K562 (cell line): ENCODE results near the gene SMAD3. TPM values are rescaled to one million over a fixed set of nuclear protein-coding genes. Genes with fewer than 3 reads are reported as not detected.

Experiments used
- FOS ChIP-seq: IDR thresholded peaks from 3 replicates; pipeline ENCODE4 v1.6.1; 2011; ENCODE audit not compliant: insufficient read length; ENCODE audit errors: extremely low read depth
- HNRNPL ChIP-seq: fragments of 200-400 bp; formaldehyde crosslinking; IDR thresholded peaks from 2 replicates; pipeline ENCODE4 v1.6.1; 2017; ENCODE audit warnings: low read depth, mild to moderate bottlenecking, low read length
- PTRF ChIP-seq: fragments of 450-650 bp; IDR thresholded peaks from 2 replicates; pipeline ENCODE4 v1.6.1; 2016; ENCODE audit warnings: mild to moderate bottlenecking, missing genetic modification characterization, missing compliant biosample characterization
- PURB ChIP-seq: sonication (generic); formaldehyde crosslinking; IDR thresholded peaks from 2 replicates; pipeline ENCODE4 v1.9.0; 2021; ENCODE audit warnings: low read depth, mild to moderate bottlenecking, missing genetic modification reagents
- TAF9B ChIP-seq: fragments of 450-650 bp; IDR thresholded peaks from 2 replicates; pipeline ENCODE4 v1.6.1; 2018; ENCODE audit warnings: mild to moderate bottlenecking; ENCODE audit not compliant: partially characterized antibody
- TBL1XR1 ChIP-seq, 2 experiments: IDR thresholded peaks; 2 replicates each; pipeline ENCODE4 v1.6.1; 2012; ENCODE audit warnings: improper control_type of control experiment in 2 of 2, low read length in 2 of 2, mild to moderate bottlenecking in 1 of 2
- ZZZ3 ChIP-seq: fragments of 450-650 bp; IDR thresholded peaks from 2 replicates; pipeline ENCODE4 v1.6.1; 2016; ENCODE audit warnings: antibody characterized with exemption, mild to moderate bottlenecking, moderate library complexity
- polyA plus RNA-seq, 8 experiments: library from polyadenylated mRNA; depleted of rRNA in 4 of 8; stranded (reverse) in 5 of 8; unstranded in 3 of 8; fragments of >200 nt; fragmentation: Nextera tagmentation in 2 of 8; fragmentation: Illumina TruSeq in 1 of 8; extraction: Ambion mirVana in 2 of 8; extraction: Trizol in 1 of 8; gene quantifications; 2 replicates each; pipeline versions ENCODE4 v1.2.1 to v1.2.3, GENCODE V29; 2011 to 2014; ENCODE audit warnings: inconsistent platforms in 1 of 8, missing spikeins in 1 of 8
- total RNA-seq, 7 experiments: library from RNA; depleted of rRNA in 6 of 7; stranded (reverse); fragments of >200 nt in 6 of 7; fragmentation: Illumina TruSeq in 2 of 7; extraction: Trizol in 2 of 7; gene quantifications; 2 replicates each; pipeline versions ENCODE4 v1.2.1 to v1.2.3, GENCODE V29; 2011 to 2021; ENCODE audit warnings: low replicate concordance in 1 of 7
- TF ChIP-seq, protein P1 (sequence below), 2 experiments: fragments of 450-650 bp in 1 of 2; sonication (generic) in 1 of 2; formaldehyde crosslinking in 1 of 2; IDR thresholded peaks; 2 replicates each; pipeline versions ENCODE4 v1.7.1 to v1.9.0; 2016 to 2022; ENCODE audit warnings: inconsistent platforms in 1 of 2, mild to moderate bottlenecking in 1 of 2, missing genetic modification reagents in 1 of 2
- TF ChIP-seq, protein P2 (sequence below): sonication (generic); formaldehyde crosslinking; IDR thresholded peaks from 2 replicates; pipeline ENCODE4 v1.8.1; 2022; ENCODE audit warnings: missing genetic modification reagents
- TF ChIP-seq, protein P3 (sequence below): sonication (generic); formaldehyde crosslinking; IDR thresholded peaks from 2 replicates; pipeline ENCODE4 v1.8.0; 2022; ENCODE audit warnings: missing genetic modification reagents, mild to moderate bottlenecking, borderline replicate concordance
- TF ChIP-seq, protein P4 (sequence below): fragments of 250-450 bp; sonication (Bioruptor Pico); IDR thresholded peaks from 2 replicates; pipeline ENCODE4 v1.8.0; 2021; ENCODE audit warnings: borderline replicate concordance, mild to moderate bottlenecking, moderate library complexity; ENCODE audit not compliant: poor library complexity, severe bottlenecking

The SMAD3 gene
- total and polyA plus RNA-seq, 9 of the 15 experiments (the other 6 are each of a cell fraction or from before 2014, with no cell fraction given): 4.3 to 39.2 (median 11.1) TPM

DNA sequence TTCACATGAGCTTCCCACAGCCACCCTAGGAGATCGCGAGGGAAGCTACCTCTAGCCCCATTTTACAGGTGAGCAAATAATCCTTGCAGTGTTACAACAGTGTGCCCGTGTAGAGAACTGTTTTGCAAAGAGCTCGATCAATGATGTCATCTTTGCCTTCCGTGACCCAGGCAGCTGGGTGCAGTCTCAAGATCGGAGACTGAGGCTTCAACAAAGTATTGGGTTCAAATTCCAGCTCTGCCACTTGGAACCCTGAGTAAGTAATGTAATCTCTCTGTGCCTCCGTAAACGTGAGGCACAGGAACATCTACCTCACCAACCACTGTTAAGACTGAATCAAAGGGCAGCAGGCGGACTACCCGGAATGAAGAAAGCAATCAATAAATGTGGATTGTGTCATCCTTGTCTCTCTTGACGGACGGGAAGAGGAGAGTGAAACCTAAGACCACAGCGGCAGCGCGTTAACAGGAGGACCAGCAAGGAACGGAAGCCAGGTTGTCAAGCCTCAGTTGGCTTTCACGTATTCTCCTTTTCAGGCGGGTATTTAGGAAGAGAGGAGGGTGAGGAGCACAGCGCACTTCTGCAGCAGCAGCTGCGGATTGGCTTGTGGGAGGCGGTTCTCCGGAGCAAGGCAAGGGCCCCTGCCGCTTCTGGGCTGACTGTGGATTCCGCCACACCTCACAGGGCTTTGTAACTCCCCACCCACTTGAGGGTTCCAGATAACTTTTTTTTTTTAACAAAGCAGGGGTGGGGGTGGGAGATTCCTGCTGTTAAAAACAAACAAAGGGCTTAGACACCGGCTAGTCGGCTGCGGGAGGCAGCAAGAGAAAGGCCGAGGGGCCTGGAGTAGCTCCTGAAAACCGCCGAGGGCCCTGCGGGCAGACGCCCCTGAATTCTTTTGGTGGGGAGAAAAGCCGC lies 1.5 kb upstream of the SMAD3 start (continued):
- TF ChIP-seq, protein P1, sequence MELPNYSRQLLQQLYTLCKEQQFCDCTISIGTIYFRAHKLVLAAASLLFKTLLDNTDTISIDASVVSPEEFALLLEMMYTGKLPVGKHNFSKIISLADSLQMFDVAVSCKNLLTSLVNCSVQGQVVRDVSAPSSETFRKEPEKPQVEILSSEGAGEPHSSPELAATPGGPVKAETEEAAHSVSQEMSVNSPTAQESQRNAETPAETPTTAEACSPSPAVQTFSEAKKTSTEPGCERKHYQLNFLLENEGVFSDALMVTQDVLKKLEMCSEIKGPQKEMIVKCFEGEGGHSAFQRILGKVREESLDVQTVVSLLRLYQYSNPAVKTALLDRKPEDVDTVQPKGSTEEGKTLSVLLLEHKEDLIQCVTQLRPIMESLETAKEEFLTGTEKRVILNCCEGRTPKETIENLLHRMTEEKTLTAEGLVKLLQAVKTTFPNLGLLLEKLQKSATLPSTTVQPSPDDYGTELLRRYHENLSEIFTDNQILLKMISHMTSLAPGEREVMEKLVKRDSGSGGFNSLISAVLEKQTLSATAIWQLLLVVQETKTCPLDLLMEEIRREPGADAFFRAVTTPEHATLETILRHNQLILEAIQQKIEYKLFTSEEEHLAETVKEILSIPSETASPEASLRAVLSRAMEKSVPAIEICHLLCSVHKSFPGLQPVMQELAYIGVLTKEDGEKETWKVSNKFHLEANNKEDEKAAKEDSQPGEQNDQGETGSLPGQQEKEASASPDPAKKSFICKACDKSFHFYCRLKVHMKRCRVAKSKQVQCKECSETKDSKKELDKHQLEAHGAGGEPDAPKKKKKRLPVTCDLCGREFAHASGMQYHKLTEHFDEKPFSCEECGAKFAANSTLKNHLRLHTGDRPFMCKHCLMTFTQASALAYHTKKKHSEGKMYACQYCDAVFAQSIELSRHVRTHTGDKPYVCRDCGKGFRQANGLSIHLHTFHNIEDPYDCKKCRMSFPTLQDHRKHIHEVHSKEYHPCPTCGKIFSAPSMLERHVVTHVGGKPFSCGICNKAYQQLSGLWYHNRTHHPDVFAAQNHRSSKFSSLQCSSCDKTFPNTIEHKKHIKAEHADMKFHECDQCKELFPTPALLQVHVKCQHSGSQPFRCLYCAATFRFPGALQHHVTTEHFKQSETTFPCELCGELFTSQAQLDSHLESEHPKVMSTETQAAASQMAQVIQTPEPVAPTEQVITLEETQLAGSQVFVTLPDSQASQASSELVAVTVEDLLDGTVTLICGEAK (IDR thresholded peaks at IDR 0.05): no peak
- TF ChIP-seq, protein P1 (CRISPR knock-in tag; IDR thresholded peaks at IDR 0.05): no peak
- TF ChIP-seq TAF9B (no peak), FOS (no peak), HNRNPL (no peak), ZZZ3 (no peak), PTRF (tag) (no peak), PURB (CRISPR knock-in tag) (no peak), TBL1XR1 (IDR thresholded peaks at IDR 0.05; ENCODE audit: low read length in 2 of 2) (no peak)
- TF ChIP-seq, protein P2, sequence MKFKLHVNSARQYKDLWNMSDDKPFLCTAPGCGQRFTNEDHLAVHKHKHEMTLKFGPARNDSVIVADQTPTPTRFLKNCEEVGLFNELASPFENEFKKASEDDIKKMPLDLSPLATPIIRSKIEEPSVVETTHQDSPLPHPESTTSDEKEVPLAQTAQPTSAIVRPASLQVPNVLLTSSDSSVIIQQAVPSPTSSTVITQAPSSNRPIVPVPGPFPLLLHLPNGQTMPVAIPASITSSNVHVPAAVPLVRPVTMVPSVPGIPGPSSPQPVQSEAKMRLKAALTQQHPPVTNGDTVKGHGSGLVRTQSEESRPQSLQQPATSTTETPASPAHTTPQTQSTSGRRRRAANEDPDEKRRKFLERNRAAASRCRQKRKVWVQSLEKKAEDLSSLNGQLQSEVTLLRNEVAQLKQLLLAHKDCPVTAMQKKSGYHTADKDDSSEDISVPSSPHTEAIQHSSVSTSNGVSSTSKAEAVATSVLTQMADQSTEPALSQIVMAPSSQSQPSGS (CRISPR knock-in tag): no peak
- TF ChIP-seq, protein P3, sequence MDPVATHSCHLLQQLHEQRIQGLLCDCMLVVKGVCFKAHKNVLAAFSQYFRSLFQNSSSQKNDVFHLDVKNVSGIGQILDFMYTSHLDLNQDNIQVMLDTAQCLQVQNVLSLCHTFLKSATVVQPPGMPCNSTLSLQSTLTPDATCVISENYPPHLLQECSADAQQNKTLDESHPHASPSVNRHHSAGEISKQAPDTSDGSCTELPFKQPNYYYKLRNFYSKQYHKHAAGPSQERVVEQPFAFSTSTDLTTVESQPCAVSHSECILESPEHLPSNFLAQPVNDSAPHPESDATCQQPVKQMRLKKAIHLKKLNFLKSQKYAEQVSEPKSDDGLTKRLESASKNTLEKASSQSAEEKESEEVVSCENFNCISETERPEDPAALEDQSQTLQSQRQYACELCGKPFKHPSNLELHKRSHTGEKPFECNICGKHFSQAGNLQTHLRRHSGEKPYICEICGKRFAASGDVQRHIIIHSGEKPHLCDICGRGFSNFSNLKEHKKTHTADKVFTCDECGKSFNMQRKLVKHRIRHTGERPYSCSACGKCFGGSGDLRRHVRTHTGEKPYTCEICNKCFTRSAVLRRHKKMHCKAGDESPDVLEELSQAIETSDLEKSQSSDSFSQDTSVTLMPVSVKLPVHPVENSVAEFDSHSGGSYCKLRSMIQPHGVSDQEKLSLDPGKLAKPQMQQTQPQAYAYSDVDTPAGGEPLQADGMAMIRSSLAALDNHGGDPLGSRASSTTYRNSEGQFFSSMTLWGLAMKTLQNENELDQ (CRISPR knock-in tag): no peak
- TF ChIP-seq, protein P4, sequence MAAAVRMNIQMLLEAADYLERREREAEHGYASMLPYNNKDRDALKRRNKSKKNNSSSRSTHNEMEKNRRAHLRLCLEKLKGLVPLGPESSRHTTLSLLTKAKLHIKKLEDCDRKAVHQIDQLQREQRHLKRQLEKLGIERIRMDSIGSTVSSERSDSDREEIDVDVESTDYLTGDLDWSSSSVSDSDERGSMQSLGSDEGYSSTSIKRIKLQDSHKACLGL (CRISPR knock-in tag): no peak
